GM18498 (cell line): ENCODE results near the gene TMEM101.
"Not testable (repeated sequence)": the region's sequence is repeated elsewhere in the genome, so short reads cannot be mapped to it uniquely, and the experiment has no call there.

ENCODE experiments used
- ATAC-seq: cut with Tn5 transposase; IDR thresholded peaks from one replicate; pipeline ENCODE4 v1.9.1; 2021; ENCODE audit warnings: mild to moderate bottlenecking, moderate library complexity; ENCODE audit not compliant: unreplicated experiment

The TMEM101 gene

DNA sequence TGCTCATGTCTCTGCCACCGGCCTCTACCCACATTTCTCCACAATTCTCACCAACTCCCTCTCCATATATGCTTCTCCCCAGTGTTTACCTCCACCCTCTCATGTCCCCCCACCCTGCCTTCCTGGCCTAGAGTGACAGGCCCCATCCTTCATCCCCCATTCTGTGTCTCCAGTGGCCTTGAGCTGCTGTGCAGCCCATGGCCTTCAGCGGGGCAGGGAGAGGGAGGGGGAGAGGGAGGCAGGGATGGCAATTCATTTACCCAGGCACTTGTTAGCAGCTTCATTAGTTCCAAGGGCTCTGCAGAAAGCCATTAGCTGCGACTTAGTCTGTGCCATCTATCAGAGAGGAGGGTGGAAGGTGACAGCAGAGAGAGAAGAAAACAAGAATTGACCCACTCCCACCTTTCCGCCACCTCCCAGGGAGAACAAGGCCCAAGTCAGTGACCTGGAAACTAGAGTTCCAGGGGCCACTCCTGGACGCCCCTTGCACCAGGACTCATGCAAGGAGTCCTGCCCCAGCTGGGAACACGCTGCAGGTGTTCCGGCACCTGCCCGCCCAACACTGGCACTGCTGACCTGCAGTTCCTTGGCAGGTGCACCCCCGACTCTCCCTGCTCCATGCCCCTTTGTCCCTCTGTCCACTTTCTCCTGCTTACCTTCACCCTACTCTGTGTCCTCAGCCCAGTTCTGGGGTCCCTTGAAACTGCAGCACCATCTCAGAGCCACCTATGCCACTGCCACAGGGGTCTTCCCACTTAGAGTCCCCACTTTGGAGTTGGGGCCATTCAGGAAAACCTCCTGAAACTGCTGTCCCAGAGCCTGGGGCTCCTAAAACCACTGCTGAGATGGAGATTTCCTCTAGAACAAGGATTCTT is 37.6 kb downstream of the TMEM101 start:
- no peak for ATAC-seq

DNA sequence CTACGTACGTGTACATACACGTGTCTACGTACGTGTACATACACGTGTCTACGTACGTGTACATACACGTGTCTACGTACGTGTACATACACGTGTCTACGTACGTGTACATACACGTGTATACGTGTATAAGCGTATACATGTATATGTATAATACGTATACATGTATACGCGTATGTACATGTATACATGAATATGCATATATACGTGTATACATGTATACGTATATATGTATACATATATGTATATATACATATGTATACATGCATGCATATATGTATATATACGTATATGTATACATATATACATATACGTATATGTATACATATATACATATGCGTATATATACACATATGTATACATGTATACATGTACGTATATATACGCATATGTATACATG is 38.9 kb downstream of the TMEM101 start:
- ATAC-seq: no peak

GRCh38 chr17:43974382-43975266 is 40.1 kb downstream of the TMEM101 start:
- ATAC-seq: no peak

DNA sequence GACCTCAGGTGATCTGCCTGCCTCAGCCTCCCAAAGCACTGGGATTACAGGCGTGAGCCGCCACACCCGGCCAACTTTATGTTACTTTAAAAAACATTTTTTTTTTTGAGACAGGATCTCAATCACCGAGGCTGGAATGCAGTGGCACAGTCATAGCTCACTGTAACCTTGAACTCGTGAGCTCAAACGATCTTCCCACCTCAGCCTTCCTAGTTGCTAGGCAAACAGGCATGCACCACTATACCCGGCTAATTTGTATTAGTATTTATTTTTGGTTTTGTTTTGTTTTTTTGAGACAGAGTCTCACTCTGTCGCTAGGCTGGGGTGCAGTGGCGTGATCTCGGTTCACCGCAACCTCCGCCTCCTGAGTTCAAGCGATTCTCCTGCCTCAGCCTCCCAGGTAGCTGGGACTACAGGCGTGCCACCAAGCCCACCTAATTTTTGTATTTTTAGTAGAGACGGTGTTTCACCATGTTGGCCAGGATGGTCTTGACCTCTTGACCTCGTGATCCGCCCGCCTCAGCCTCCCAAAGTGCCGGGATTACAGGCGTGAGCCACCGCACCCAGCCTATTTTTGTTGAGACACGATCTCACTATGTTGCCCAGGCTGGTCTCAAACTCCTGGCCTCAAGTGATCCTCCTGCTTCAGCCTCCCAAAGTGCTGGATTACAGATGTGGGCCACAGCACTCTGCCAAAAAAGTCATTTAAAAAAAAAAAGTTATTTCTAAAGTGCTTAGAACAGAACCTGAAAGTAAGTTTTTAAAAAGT is 42.1 kb downstream of the TMEM101 start:
- ATAC-seq: not testable (repeated sequence)

DNA sequence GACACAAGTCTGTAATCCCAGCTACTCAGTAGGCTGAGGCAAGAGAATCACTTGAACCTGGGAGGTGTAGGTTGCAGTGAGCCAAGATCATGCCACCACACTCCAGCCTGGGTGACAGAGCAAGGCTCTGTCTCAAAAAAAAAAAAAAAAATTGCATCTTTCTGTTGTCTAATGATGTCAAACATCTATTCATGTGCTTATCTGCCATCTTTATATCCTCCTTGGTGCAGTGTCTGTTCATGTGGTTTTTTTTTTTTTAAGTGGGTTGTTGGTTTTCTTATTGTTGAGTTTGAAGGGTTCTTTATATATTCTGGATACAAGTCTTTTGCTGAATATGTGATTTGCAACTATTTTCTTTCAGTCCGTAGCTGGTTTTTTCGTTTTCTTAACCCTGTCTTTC is 43.3 kb downstream of the TMEM101 start:
- not testable (repeated sequence) for ATAC-seq

GRCh38 chr17:43970366-43970765 is 44.4 kb downstream of the TMEM101 start:
- no peak for ATAC-seq

DNA sequence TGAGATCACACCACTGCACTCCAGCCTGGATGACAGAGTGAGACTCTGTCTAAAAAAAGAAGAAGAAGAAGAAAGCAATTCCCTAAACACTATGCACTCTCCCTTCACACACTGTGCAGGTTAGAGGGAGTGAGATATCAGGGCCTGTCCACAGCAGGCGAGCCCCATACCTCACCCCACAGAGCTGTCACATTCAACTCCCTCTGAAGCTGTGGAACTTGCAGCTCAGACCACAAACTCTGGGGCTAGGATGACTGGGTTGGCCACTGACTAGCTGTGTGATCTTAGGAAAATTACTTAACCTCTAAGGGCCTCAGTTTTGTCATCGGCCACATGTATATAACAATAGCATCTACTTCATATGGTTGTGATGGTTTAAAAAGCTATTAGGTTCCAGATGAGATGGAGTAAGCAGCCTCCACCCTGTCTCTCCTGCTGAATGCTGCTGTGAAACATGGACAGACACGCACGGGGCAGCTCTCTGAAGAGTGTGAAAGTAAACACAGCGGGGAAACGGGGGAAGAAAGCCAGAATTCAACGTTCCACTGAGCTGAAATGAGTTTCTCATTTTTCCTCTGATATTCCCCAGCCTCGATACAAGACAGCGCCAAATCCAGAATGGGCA is 47.4 kb downstream of the TMEM101 start:
- no peak for ATAC-seq

- ATAC-seq: no peak
Measured at GRCh38 chr17:43966276-43966675, 48.5 kb downstream of the TMEM101 start.

DNA sequence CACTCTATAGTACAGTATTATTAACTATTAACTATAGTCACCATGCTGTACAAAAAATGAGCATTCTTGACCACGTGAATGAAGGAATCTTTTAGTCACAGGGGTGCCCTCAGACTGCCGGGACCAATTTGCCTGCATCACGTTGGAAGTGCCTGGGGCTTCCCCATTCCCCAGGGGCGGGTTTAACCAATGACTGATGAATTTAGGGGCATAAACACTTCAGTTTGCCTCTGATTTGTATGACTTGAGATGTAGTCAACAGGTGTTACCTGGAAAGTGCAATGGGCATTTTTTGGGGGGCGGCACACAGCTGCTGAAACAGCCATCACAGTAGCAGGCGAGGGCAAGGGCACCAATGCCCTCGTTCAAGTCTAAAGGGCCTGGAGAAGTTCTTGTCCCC is 52.3 kb downstream of the TMEM101 start:
- ATAC-seq: no peak

GRCh38 chr17:43961954-43962353 is 52.8 kb downstream of the TMEM101 start:
- ATAC-seq: no peak

DNA sequence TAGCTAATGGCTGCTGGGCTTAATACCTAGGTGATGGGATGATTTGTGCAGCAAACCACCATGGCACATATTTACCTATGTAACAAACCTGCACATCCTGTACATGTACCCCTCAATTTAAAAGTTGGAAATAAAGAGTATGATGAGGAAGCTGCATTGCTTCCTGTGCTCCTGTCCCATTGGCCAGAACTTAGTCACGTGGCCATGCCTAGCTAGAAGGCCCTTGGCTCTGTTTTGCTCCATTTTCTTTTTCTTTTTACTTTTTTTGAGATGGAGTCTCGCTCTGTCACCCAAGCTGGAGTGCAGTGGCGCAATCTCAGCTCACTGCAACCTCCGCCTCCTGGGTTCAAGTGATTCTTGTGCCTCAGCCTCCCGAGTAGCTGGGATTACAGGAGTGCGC is 53.5 kb downstream of the TMEM101 start:
- not testable (repeated sequence) for ATAC-seq
